ENCODE results near the gene NKD2. TPM values are rescaled to one million over a fixed set of nuclear protein-coding genes. Genes with fewer than 3 reads are reported as not detected.

The NKD2 gene
- total and polyA plus RNA-seq, 7 experiments from 2014 or later = 4.8 TPM; not detected in 6

DNA sequence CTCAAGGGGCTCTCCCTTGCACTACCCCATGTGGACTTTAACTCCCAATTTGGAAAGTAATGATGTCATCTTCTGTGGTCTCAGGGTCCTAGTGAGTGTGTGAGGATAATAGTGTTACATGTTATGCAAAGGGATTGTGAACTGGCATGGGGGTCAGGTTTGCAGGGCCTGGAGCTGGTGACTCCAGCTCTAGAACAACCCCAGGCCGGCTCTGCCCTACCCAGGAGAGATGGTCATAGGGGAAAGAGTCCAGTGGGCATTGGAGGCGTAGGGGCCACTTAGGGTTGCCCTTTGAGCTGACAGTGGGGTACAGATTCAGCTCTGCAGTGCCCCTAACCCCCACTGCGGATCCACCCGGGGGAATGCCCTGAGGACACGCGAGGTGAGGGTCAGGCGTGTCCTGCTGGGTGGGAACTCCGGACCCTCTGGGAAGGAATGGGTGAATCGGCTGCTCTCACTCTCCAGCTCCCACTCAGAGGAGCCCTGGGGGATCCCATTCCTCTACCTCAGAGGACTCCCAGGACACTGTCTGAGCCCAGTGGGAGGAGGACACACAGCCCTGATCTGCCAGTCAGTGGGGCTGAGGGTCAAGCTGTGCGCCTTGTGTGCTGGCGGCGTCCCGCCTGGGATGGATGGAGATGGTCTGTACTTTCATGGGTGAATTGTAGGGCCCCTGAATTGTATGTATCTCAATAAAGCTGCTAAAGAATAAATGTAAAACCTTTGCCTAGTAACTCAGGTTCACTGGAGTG lies 2.5 kb upstream of the NKD2 start:
- no peaks in the 10 kb centered on the region for H3K9me3 ChIP-seq (ENCODE audit: control insufficient read depth in 2 of 3, low read length in 3 of 3)
- H3K27ac ChIP-seq (ENCODE audit: low read depth, low read length) = no peak overlapping the region
- POLR2A ChIA-PET = interaction anchor here (1.1 kb wide), 1 partner anchor 23 kb away, joined by 3 read pairs; no protein-coding TSS in a partner anchor
- ATAC-seq (no peak), DNase-seq (peak in 1 of 9 donors; percentile 20)
- peak overlapping the region; percentile 32 to 82 (median 71) for H3K4me3 Mint-ChIP-seq
- intact Hi-C loops (cut with micrococcal nuclease) = loop anchor here (2.0 to 5.0 kb wide), 2 partner anchors 44 to 135 kb away; no protein-coding TSS in a partner anchor
- H3K27me3 ChIP-seq (ENCODE audit: control insufficient read depth in 2 of 2, insufficient read depth in 2 of 2, low read length in 2 of 2) = peaks cover 0 to 10% of the 10 kb centered on the region in 2 donors
- no peak overlapping the region for H3K4me3 ChIP-seq (ENCODE audit: low read length)
- CTCF ChIA-PET = interaction anchor here (1.0 kb wide), 1 partner anchor 10 kb away, joined by 3 read pairs; no protein-coding TSS in a partner anchor
- H3K9me3 Mint-ChIP-seq = no peaks in the 10 kb centered on the region
- H3K36me3 ChIP-seq (ENCODE audit: control insufficient read depth in 2 of 3, insufficient read depth in 3 of 3, low read length in 3 of 3) = no peaks in the 10 kb centered on the region
- H3K27ac Mint-ChIP-seq = no peak overlapping the region
- peaks cover 26 to 61% (median 31%) of the 10 kb centered on the region in 5 donors for H3K27me3 Mint-ChIP-seq
- no peaks in the 10 kb centered on the region for H3K36me3 Mint-ChIP-seq
- peaks cover 12 to 44% (median 29%) of the 10 kb centered on the region in 7 donors for H3K4me1 Mint-ChIP-seq
- peaks cover 6 to 35% of the 10 kb centered on the region in 2 donors for H3K4me1 ChIP-seq (ENCODE audit: control insufficient read depth in 2 of 2, insufficient read depth in 2 of 2, low read length in 2 of 2)

DNA sequence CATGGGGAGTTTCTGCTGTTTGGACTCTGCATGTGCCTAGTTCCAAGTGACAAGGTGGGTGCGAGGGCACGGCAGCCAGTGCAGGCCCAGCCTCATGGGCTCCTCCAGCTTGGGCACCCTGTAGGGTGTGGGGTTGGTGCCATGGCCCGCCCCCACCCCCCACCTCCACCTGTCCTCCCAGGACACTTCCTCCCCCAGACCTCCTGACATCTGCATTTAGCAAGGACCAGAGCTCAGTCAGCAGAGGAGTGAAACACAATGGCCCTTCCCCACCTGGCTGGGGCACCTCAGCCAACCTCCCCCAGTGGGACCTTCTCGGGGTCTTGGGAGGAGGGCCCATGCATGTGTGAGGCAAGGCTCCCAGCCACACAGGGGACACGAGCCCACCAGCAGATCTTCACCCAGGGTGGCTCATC lies 1.9 kb upstream of the NKD2 start:
- H3K27ac Mint-ChIP-seq = no peak overlapping the region
- intact Hi-C loops (cut with micrococcal nuclease) = loop anchor here (5.0 kb wide), 1 partner anchor 44 kb away; no protein-coding TSS in a partner anchor
- H3K4me1 Mint-ChIP-seq = peaks cover 17 to 47% (median 32%) of the 10 kb centered on the region in 7 donors
- ChIA-PET POLR2A (interaction anchor here (1.1 kb wide), 1 partner anchor 22 kb away, joined by 3 read pairs; no protein-coding TSS in a partner anchor), CTCF (no interaction called here)
- H3K27me3 ChIP-seq (ENCODE audit: control insufficient read depth in 2 of 2, insufficient read depth in 2 of 2, low read length in 2 of 2) = peaks cover 0 to 10% of the 10 kb centered on the region in 2 donors
- no peaks in the 10 kb centered on the region for H3K36me3 Mint-ChIP-seq
- H3K4me1 ChIP-seq (ENCODE audit: control insufficient read depth in 2 of 2, insufficient read depth in 2 of 2, low read length in 2 of 2) = peaks cover 6 to 35% of the 10 kb centered on the region in 2 donors
- H3K27me3 Mint-ChIP-seq = peaks cover 32 to 65% (median 37%) of the 10 kb centered on the region in 5 donors
- no peak for ATAC-seq
- peak in 1 of 9 donors; percentile 21 for DNase-seq
- no peaks in the 10 kb centered on the region for H3K36me3 ChIP-seq (ENCODE audit: control insufficient read depth in 2 of 3, insufficient read depth in 3 of 3, low read length in 3 of 3)
- no peak overlapping the region for H3K4me3 ChIP-seq (ENCODE audit: low read length)
- no peak overlapping the region for H3K27ac ChIP-seq (ENCODE audit: low read depth, low read length)
- no peaks in the 10 kb centered on the region for H3K9me3 Mint-ChIP-seq
- H3K9me3 ChIP-seq (ENCODE audit: control insufficient read depth in 2 of 3, low read length in 3 of 3) = no peaks in the 10 kb centered on the region
- peak overlapping the region in 7 of 10 donors; percentile 20 to 82 (median 61) for H3K4me3 Mint-ChIP-seq

DNA sequence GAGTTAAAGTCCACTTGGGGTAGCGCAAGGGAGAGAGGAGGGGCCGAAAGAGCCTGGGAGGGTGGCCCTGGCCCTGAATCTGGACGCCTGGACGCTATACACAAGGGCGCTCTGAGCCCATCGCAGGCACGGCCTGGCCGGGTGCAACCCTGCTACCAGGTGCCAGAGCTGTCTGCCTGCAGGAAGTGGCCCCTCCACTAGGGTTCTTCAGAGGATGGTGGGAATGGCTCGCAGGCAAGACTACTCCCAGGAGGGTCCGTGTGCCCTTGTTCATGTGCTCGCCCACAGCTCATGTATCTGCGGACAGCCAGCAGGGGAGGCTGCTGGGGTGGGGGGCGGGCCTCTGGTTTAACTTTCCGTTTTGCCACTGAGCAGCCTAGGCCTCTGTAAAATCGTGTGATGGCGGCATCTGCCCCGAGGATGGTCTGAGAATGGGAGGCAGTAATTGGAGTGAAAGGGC lies 1.4 kb upstream of the NKD2 start:
- DNase-seq (peak in 1 of 9 donors; percentile 16), ATAC-seq (no peak)
- no peak overlapping the region for H3K27ac ChIP-seq (ENCODE audit: low read depth, low read length)
- Mint-ChIP-seq H3K4me3 (peak overlapping the region in 6 of 10 donors; percentile 32 to 82 (median 56)), H3K4me1 (peaks cover 17 to 47% (median 29%) of the 10 kb centered on the region in 7 donors), H3K9me3 (no peaks in the 10 kb centered on the region), H3K27me3 (peaks cover 35 to 62% (median 42%) of the 10 kb centered on the region in 5 donors), H3K27ac (peak overlapping the region in 1 of 9 donors; percentile 83), H3K36me3 (no peaks in the 10 kb centered on the region)
- ChIA-PET CTCF (interaction anchor here (1.7 kb wide), 1 partner anchor 133 kb away, joined by 7 read pairs; no protein-coding TSS in a partner anchor), POLR2A (interaction anchor here (1.1 kb wide), 1 partner anchor 21 kb away, joined by 3 read pairs; no protein-coding TSS in a partner anchor)
- peaks cover 6 to 35% of the 10 kb centered on the region in 2 donors for H3K4me1 ChIP-seq (ENCODE audit: control insufficient read depth in 2 of 2, insufficient read depth in 2 of 2, low read length in 2 of 2)
- H3K36me3 ChIP-seq (ENCODE audit: control insufficient read depth in 2 of 3, insufficient read depth in 3 of 3, low read length in 3 of 3) = no peaks in the 10 kb centered on the region
- H3K27me3 ChIP-seq (ENCODE audit: control insufficient read depth in 2 of 2, insufficient read depth in 2 of 2, low read length in 2 of 2) = peaks cover 0 to 10% of the 10 kb centered on the region in 2 donors
- intact Hi-C loops (cut with micrococcal nuclease) = loop anchor here (5.0 kb wide), 1 partner anchor 45 kb away; no protein-coding TSS in a partner anchor
- H3K4me3 ChIP-seq (ENCODE audit: low read length) = no peak overlapping the region
- no peaks in the 10 kb centered on the region for H3K9me3 ChIP-seq (ENCODE audit: control insufficient read depth in 2 of 3, low read length in 3 of 3)

DNA sequence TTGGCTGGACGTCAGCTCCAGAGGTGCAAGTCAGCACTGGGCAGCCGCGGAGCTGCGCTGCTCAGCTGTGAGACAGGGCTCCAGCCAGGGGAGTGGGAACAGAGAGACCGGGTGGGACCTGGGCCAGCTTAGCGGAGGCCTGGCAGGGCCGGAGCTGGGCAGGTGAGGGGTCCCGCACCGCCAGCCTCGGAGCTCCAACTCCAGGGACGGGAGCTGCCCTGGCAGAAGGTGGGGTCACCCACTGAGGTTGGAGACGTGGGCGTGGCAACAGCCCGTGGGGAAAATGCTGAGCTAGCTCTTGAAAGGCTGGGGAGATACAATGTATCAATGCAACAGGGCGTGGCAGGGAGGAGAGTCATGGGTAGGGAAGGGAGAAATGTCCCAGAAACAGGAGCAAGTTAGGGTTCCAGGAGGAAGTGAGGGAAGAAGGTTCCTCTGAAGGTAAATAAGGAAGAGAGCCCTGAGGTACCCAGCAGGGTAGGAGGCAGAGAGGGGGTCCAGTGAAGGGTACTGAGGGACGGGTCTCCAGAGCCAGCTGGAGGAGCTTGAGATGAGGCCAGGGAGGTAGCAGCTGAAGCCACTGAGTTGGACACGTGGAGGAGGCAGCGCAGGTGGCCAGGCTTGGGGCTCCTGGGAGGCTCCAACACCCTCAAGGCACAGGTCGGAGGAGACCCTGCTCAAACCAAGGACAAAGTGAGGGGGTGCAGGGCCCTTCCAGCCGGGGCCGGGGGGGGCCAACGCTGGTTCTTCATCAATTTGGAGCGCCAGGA lies 736 bp upstream of the NKD2 start:
- peaks cover 17 to 47% (median 29%) of the 10 kb centered on the region in 7 donors for H3K4me1 Mint-ChIP-seq
- no peaks in the 10 kb centered on the region for H3K36me3 ChIP-seq (ENCODE audit: control insufficient read depth in 2 of 3, insufficient read depth in 3 of 3, low read length in 3 of 3)
- H3K4me1 ChIP-seq (ENCODE audit: control insufficient read depth in 2 of 2, insufficient read depth in 2 of 2, low read length in 2 of 2) = peaks cover 6 to 35% of the 10 kb centered on the region in 2 donors
- peaks cover 0 to 10% of the 10 kb centered on the region in 2 donors for H3K27me3 ChIP-seq (ENCODE audit: control insufficient read depth in 2 of 2, insufficient read depth in 2 of 2, low read length in 2 of 2)
- CTCF ChIA-PET = interaction anchor here (0.6 to 1.7 kb wide), 3 partner anchors 9 to 133 kb away, joined by 3 to 7 read pairs (median 4); no protein-coding TSS in a partner anchor
- ATAC-seq (no peak), DNase-seq (peak in 1 of 9 donors; percentile 20)
- no peaks in the 10 kb centered on the region for H3K9me3 ChIP-seq (ENCODE audit: control insufficient read depth in 2 of 3, low read length in 3 of 3)
- no peaks in the 10 kb centered on the region for H3K9me3 Mint-ChIP-seq
- no peak overlapping the region for H3K27ac ChIP-seq (ENCODE audit: low read depth, low read length)
- POLR2A ChIA-PET = no interaction called here
- intact Hi-C loops (cut with micrococcal nuclease) = loop anchor here (5.0 kb wide), 1 partner anchor 46 kb away; no protein-coding TSS in a partner anchor
- peaks cover 35 to 62% (median 42%) of the 10 kb centered on the region in 5 donors for H3K27me3 Mint-ChIP-seq
- no peak overlapping the region for H3K4me3 ChIP-seq (ENCODE audit: low read length)
- H3K27ac Mint-ChIP-seq = peak overlapping the region in 1 of 9 donors; percentile 86
- peak overlapping the region in 9 of 10 donors; percentile 42 to 85 (median 63) for H3K4me3 Mint-ChIP-seq
- H3K36me3 Mint-ChIP-seq = no peaks in the 10 kb centered on the region

DNA sequence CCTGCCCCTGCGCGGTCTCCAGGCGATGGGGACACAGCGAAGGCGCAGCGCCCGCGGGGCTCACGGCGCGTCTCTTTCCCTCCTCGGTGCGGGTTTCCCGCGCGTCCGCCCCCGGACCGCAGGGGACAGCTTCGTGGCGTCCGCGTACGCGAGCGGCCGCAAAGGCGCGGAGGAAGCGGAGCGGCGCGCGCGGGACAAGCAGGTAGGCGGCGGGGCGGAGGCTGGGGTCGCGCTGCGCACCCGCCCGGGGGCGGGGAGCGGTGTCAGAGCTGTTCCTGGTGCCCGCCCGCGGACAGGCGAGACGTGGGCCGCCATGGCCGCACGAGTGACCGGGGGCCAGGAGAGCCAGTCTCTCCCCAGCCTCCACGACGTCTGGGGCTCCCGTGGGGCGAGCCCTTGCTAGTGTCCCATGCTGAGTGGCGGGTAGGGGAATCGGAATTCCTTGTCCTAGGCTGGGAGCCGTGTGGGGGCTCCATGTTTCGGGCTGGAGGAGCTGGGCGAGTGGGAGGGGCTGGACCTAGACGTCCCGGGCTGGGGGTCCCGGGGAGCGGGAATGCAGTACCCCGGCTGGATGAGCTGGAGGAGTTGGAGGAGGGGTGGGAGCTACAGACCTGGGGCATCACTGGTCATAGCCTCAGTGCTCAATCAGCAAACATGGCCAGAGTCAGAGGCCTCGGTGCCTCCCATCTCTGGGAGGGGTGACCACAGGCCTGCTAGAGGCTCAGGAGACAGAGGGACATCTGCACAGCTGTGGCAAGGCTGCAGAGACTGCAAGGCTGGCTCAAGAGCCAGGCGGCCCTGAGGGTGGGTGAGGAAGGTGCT lies 968 bp downstream of the NKD2 start:
- peaks cover 35 to 48% (median 42%) of the 10 kb centered on the region in 5 donors for H3K27me3 Mint-ChIP-seq
- H3K4me3 Mint-ChIP-seq = peak overlapping the region in 7 of 10 donors; percentile 29 to 69 (median 56)

More for the DNA sequence above, 968 bp downstream of the NKD2 start:
- H3K4me1 Mint-ChIP-seq = peaks cover 12 to 30% (median 17%) of the 10 kb centered on the region in 7 donors
- Histone ChIP-seq H3K4me1 (ENCODE audit: control insufficient read depth in 2 of 2, insufficient read depth in 2 of 2, low read length in 2 of 2) (peaks cover 3 to 21% of the 10 kb centered on the region in 2 donors), H3K27me3 (ENCODE audit: control insufficient read depth in 2 of 2, insufficient read depth in 2 of 2, low read length in 2 of 2) (peaks cover 0 to 10% of the 10 kb centered on the region in 2 donors), H3K9me3 (ENCODE audit: control insufficient read depth in 2 of 3, low read length in 3 of 3) (no peaks in the 10 kb centered on the region), H3K4me3 (ENCODE audit: low read length) (no peak overlapping the region), H3K36me3 (ENCODE audit: control insufficient read depth in 2 of 3, insufficient read depth in 3 of 3, low read length in 3 of 3) (no peaks in the 10 kb centered on the region), H3K27ac (ENCODE audit: low read depth, low read length) (no peak overlapping the region)
- DNase-seq = peak in 1 of 9 donors; percentile 21
- H3K36me3 Mint-ChIP-seq = no peaks in the 10 kb centered on the region
- no peaks in the 10 kb centered on the region for H3K9me3 Mint-ChIP-seq
- no peak overlapping the region for H3K27ac Mint-ChIP-seq
- ATAC-seq = no peak
- intact Hi-C loops (cut with micrococcal nuclease) = loop anchor here (5.0 kb wide), 1 partner anchor 47 kb away; no protein-coding TSS in a partner anchor
- POLR2A ChIA-PET = interaction anchor here (0.6 kb wide), 1 partner anchor 275 kb away, joined by 3 read pairs; no protein-coding TSS in a partner anchor
- CTCF ChIA-PET = no interaction called here

Data from naive thymus-derived CD4-positive, alpha-beta T cell (primary cell).